C4-2B (cell line): ENCODE measurements around the gene CR2.
"Not testable (repeated sequence)": the region's sequence is repeated elsewhere in the genome, so short reads cannot be mapped to it uniquely, and the experiment has no call there.

Source experiments
- H3K27ac ChIP-seq: fragments of 450-650 bp; 2 replicates; pipeline ENCODE4 v1.5.1; 2017
- ZFX ChIP-seq: fragments of 450-650 bp; IDR thresholded peaks from 2 replicates; pipeline ENCODE4 v1.6.1; 2017
- TF ChIP-seq, protein P1 (sequence below): fragments of 450-650 bp; conservative IDR thresholded peaks from 2 replicates; pipeline ENCODE4 v1.5.1; 2017; ENCODE audit warnings: mild to moderate bottlenecking

Gene CR2

DNA sequence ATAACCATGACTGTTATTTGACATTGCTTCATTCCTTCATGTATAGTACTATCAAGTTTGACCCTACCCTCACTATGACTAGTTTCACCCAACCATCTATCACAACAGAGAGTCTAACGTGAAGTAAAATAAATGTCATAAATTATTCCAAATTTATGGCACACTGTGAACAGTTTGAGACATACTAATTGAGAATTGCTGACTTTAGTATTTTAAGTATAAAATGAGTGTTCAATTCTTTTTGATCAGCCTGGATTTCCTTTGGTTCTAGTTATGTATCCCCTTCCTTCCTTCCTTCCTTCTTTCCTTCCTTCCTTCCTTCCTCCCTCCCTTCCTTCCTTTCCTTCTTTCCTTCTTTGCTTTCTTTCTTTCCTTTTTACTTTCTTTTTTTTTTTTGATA lies 56.3 kb downstream of the CR2 start:
- TF ChIP-seq ZFX, result no peak
- TF ChIP-seq, protein P1, sequence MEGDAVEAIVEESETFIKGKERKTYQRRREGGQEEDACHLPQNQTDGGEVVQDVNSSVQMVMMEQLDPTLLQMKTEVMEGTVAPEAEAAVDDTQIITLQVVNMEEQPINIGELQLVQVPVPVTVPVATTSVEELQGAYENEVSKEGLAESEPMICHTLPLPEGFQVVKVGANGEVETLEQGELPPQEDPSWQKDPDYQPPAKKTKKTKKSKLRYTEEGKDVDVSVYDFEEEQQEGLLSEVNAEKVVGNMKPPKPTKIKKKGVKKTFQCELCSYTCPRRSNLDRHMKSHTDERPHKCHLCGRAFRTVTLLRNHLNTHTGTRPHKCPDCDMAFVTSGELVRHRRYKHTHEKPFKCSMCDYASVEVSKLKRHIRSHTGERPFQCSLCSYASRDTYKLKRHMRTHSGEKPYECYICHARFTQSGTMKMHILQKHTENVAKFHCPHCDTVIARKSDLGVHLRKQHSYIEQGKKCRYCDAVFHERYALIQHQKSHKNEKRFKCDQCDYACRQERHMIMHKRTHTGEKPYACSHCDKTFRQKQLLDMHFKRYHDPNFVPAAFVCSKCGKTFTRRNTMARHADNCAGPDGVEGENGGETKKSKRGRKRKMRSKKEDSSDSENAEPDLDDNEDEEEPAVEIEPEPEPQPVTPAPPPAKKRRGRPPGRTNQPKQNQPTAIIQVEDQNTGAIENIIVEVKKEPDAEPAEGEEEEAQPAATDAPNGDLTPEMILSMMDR, result no peak
- no peak overlapping the region for H3K27ac ChIP-seq

DNA sequence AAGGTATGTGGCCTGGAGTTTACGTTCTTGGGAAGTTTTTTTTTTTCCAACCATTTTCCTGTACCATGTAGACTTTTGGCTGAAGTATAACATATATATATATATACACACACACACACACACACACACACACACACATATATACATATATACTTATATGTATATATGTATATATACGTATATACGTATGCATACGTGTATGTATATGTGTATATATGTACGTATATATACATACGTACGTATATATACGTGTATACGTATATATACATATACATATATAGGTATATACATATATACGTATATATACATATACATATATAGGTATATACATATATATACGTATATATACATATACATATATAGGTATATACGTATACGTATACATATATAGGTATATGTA lies 60.8 kb downstream of the CR2 start:
- no peak overlapping the region for H3K27ac ChIP-seq
- TF ChIP-seq, protein P1, result no peak
- TF ChIP-seq ZFX, result no peak

DNA sequence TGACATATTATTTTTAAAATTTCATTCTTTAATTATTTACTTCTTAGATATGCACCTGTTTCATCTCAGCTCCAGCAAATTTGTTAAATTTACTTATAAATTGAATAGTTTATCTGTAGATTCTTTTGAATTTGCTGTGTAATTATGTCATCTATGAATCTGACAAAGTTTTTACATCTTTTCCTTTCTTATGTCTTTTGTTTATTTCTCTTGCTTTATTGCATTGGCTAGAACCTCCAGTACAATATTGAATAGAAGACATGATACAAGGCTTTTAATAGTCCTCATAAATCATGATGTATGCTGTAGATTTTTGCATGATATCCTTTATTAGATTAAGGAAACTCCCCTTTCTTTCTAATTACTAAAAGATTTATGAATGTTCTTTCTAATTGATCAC lies 62.6 kb downstream of the CR2 start:
- H3K27ac ChIP-seq, result no peak overlapping the region
- no peak for TF ChIP-seq ZFX
- TF ChIP-seq, protein P1, result no peak

DNA sequence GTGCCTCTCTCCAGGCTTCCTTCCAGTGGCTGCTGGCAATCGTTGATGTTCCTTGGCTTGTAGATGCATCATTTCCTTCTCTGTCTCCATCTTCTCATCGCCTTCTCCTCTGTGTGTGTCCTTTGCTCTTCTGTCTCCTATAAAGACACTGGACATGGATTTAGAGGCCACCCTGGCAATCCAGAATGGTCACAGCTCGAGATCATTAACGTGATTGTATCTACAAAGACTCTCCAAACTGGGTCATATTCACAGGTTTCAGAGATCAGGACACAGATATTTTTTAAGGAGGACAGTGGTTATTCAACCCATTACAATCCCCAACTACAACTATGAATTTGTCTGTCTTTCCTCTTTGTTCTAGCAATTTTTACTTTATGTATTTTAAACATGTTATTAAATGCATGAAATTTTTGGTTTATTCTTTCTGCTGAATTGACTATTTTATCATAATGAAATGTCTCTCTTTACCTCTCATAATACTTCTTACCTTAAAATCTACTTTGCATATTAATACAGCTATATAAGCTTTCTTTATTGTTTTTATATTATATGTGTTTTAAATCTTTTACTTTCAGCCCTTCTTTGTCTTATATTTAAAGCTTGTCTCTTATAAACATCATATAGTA lies 64.6 kb downstream of the CR2 start:
- no peak for TF ChIP-seq ZFX
- TF ChIP-seq, protein P1, result no peak
- H3K27ac ChIP-seq, result no peak overlapping the region

DNA sequence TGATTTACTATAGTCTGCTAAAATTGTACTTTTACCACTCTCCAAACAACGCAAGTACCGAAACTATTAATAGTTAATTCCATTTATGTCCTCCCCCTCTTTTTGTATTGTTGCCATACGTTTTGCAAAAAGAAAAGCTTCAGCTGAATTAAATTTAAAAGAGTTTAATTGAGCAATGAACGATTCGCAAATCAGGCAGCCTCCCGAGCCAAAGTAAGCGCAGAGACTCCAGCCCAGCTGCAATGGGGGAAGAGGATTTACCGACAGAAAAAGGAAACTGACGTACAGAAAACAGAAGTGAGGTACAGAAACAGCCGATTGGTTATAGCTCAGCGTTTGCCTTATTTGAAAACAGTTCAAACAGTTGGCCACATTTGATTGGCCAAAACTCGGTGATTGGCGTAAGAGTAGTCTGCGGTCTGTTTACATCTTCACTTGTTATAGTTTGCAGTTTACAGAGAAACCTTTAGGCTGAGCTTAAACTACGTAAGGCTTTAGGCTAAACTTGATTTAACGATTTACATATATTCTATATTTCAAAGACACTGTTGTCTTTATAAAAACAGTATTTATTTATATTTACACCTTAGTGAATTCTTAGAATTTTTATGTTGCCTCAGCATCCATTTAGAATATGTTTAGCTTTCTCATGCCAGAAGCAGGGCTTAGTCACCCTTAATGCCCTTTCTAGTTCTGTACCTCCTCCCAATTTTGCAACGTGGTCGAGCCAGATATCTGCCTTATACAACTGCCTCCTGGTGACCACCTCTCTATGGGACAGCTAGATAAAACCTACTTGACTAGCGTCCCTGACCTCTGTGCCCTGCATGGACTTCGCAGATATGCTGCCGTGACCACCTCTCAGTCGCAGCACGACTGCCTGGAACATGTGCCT lies 65.6 kb downstream of the CR2 start:
- H3K27ac ChIP-seq, result no peak overlapping the region
- TF ChIP-seq, protein P1, result no peak
- TF ChIP-seq ZFX, result no peak

DNA sequence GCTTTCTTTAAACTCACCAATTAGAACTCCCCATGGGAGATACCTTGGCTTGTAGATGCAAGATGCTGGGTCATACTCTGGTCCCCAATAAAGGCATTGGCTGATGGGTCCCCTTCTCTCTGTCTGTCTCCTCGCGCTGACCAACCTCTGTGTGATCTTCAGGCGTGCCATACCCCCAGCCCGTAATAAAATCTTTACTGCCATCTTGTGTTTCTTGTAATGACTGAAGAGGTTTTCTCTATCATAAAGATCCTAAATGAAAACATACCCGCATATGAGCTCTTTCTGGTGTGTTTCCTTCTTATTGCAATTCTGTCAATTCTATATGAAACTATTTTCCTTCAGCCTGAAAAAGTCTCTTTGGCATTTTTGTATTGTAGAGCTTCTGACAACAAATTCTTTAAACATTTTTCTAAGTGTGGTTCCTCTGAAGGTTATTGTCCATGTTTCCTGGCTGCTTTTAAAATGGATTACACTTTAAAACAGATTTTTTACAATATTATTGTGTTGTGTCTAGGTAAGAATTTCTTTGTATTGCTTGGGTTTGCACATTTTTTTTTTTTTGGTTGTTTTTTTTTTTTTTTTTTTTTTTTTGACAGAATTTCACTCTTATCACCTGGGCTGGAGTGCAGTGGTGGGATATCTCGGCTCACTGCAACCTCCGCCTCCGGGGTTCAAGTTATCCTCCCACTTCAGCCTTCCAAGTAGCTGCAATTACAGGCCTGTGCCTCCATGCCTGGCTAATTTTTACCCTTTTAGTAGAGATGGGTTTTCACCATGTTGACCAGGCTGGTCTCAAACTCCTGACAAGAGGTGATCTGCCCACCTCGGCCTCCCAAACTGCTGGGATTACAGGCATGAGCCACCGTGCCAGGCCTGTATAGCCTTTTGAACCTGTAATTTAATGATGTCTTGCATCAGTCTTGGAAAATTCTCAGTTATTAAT lies 66.5 kb downstream of the CR2 start:
- H3K27ac ChIP-seq, result not testable (repeated sequence)

DNA sequence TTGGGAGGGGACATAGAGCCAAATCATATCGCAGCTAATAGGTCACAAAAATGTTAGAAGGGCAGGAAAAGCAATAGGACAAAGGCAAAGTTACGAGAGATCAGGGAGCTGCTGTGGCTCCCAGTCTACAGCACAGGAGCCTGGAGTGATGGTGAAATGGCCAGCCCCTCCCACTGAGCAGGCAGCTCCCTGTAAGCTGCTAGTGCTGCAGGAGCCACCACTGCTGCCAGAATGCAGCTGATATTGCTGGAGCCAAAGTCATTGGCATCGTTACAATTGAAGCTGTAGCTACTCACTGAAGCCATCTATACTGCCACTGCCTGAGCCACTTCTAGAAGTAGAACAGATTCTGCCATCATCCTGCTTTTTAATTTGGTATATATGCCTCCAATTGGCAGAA lies 71.1 kb downstream of the CR2 start:
- H3K27ac ChIP-seq, result not testable (repeated sequence)

DNA sequence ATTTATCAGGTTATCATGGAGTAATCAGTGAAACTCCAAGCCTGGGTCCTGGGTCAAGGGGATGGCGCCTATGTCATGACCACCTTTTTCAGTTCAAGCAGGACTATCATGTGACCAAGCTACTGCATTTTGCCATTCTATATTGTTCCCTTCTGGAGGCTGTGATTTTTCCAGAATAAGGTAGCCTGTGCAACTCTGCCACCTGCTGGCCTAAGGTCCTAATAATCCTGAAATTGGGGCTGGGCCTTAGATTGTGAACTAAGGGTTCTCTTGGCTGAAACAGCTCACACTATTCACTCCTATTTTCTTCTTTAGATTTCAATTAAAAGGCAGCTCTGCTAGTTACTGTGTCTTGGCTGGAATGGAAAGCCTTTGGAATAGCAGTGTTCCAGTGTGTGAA lies 74.3 kb downstream of the CR2 start:
- not testable (repeated sequence) for H3K27ac ChIP-seq

DNA sequence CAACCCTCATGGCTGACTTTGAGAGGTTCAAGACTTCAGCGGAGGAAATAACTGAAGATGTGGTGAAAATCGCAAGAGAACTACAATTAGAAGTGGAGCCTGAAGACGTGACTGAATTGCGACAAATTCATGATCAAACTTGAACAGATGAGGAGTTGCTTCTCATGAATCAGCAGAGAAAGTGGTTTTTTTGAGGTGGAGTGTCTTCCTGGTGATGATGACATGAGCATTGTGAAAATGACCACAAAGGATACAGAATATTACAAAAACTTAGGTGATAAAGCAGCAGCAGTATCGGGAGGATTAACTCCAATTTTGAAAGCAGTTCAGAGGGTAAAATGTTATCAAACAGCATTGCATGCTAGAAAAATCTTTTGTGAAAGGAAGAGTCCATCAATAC lies 82.1 kb downstream of the CR2 start:
- H3K27ac ChIP-seq, result not testable (repeated sequence)
